Aorta (tissue), 5 donors: Measurements from ENCODE around the gene SRPK2. TPM values are rescaled to one million over a fixed set of nuclear protein-coding genes. Genes with fewer than 3 reads are reported as not detected.
A peak's percentile ranks its signal among the peaks of the same experiment; 100 is the strongest.

ENCODE experiments used
- ATAC-seq: fragments of 200-7000 bp; cut with Tn5 transposase; one replicate; pipeline ENCODE4 v1.9.1; 2022; ENCODE audit warnings: moderate library complexity; ENCODE audit not compliant: low FRiP score
- DNase-seq, 2 donors: peaks; one replicate each; pipeline ENCODE4 v3.0.0-alpha.2; 2020
- H3K27ac ChIP-seq, 2 donors: one replicate each; pipeline ENCODE4 v1.5.1; 2013; ENCODE audit warnings: low read length in 2 of 2, mild to moderate bottlenecking in 2 of 2, moderate library complexity in 2 of 2, control low read depth in 1 of 2, inconsistent platforms in 1 of 2, low read depth in 1 of 2
- H3K27me3 ChIP-seq, 2 donors: one replicate each; pipeline ENCODE4 v1.6.1; 2013; ENCODE audit warnings: control low read depth in 1 of 2, low read length in 1 of 2, mild to moderate bottlenecking in 1 of 2, moderate library complexity in 1 of 2; ENCODE audit not compliant: insufficient read depth in 2 of 2, control insufficient read depth in 1 of 2
- H3K36me3 ChIP-seq, 2 donors: one replicate each; pipeline ENCODE4 v1.6.1; 2013; ENCODE audit warnings: control low read depth in 1 of 2, low read length in 1 of 2, mild to moderate bottlenecking in 1 of 2; ENCODE audit not compliant: insufficient read depth in 2 of 2, control insufficient read depth in 1 of 2
- H3K4me1 ChIP-seq, 2 donors: one replicate each; pipeline ENCODE4 v1.6.1; 2013; ENCODE audit warnings: low read length in 2 of 2, control low read depth in 1 of 2, mild to moderate bottlenecking in 1 of 2, moderate library complexity in 1 of 2; ENCODE audit not compliant: insufficient read depth in 2 of 2, control insufficient read depth in 1 of 2
- H3K4me3 ChIP-seq, 2 donors: one replicate each; pipeline ENCODE4 v1.5.1; 2013; ENCODE audit warnings: low read length in 2 of 2, control low read depth in 1 of 2, mild to moderate bottlenecking in 1 of 2
- H3K9me3 ChIP-seq: one replicate; pipeline ENCODE4 v1.6.1; 2013; ENCODE audit warnings: mild to moderate bottlenecking, low read length; ENCODE audit not compliant: control insufficient read depth
- WGBS, 2 donors: extraction: QIAGEN DNeasy Blood & Tissue Kit; methylation state at CpG; one replicate each; pipeline ENCODE4 v1.1.7; 2013; 5-methylcytosine and 5-hydroxymethylcytosine counted together
- intact Hi-C, 2 donors: fragments of 100-400 bp; cut with DNase I; formaldehyde crosslinking; loops; one replicate each; pipeline versions ENCODE4 v1.14.2 to v1.15.0; 2022
- polyA plus RNA-seq, 2 donors: library from polyadenylated mRNA; stranded (reverse); fragments of 200-250 nt; gene quantifications; one replicate each; pipeline ENCODE4 v1.2.3, GENCODE V29; 2013
- total RNA-seq, 2 donors: library from RNA; stranded (reverse); fragmentation: NEBNext Ultra II Directional; extraction: Animal tissue kit (Norgen Biotek cat#: 25700); gene quantifications; one replicate each; pipeline ENCODE4 v1.2.1, GENCODE V29; 2021
- donor health status: healthy with polysubstance abuse.
- donor health status: Bipolar disorder and iron deficiency.
- donor health status: DM: no; HTN: no; CAD: no.
- donor health status: DM: no; HTN: no; CAD: no.
- donor health status: DM: yes; HTN: yes; CAD: no.

The SRPK2 gene
- total and polyA plus RNA-seq, 4 donors = 11.5 to 49.7 (median 28.7) TPM

- H3K4me1 ChIP-seq = peaks cover 0 to 2% of the 10 kb centered on the region in 2 donors
- peaks cover 7% of the 10 kb centered on the region in 2 donors for H3K36me3 ChIP-seq
- ATAC-seq (no peak), DNase-seq (no peak)
- H3K4me3 ChIP-seq = no peak overlapping the region
- H3K27me3 ChIP-seq = no peaks in the 10 kb centered on the region
- H3K27ac ChIP-seq = peak overlapping the region in 1 of 2 donors; percentile 67
- intact Hi-C loops = no loop called here
- WGBS, 2 donors = 2 to 6% methylated on average over 2 of the region's 2 CpGs
- no peaks in the 10 kb centered on the region for H3K9me3 ChIP-seq
Measured at GRCh38 chr7:105105579-105105978, 283.1 kb downstream of the SRPK2 start.

- intact Hi-C loops = loop anchor here in 1 of 2 donors (5.0 kb wide), 1 partner anchor 120 kb away; no protein-coding TSS in a partner anchor
- DNase-seq = no peak
- Histone ChIP-seq H3K4me1 (peaks cover 0 to 2% of the 10 kb centered on the region in 2 donors), H3K36me3 (peaks cover 3 to 5% of the 10 kb centered on the region in 2 donors), H3K27ac (no peak overlapping the region), H3K27me3 (no peaks in the 10 kb centered on the region), H3K4me3 (no peak overlapping the region), H3K9me3 (no peaks in the 10 kb centered on the region)
- 33 to 43% methylated on average over 4 of the region's 4 CpGs for WGBS, 2 donors
- ATAC-seq = no peak
Measured at GRCh38 chr7:105102557-105103352, 286.0 kb downstream of the SRPK2 start.

GRCh38 chr7:105101864-105102263 is 286.9 kb downstream of the SRPK2 start:
- WGBS, 2 donors = 2 to 6% methylated on average over 4 of the region's 4 CpGs
- Histone ChIP-seq H3K4me1 (peaks cover 0 to 2% of the 10 kb centered on the region in 2 donors), H3K27ac (no peak overlapping the region), H3K4me3 (no peak overlapping the region), H3K27me3 (no peaks in the 10 kb centered on the region), H3K9me3 (no peaks in the 10 kb centered on the region), H3K36me3 (peaks cover 0 to 5% of the 10 kb centered on the region in 2 donors)
- intact Hi-C loops = loop anchor here in 1 of 2 donors (5.0 kb wide), 1 partner anchor 120 kb away; no protein-coding TSS in a partner anchor
- DNase-seq (no peak), ATAC-seq (no peak)

DNA sequence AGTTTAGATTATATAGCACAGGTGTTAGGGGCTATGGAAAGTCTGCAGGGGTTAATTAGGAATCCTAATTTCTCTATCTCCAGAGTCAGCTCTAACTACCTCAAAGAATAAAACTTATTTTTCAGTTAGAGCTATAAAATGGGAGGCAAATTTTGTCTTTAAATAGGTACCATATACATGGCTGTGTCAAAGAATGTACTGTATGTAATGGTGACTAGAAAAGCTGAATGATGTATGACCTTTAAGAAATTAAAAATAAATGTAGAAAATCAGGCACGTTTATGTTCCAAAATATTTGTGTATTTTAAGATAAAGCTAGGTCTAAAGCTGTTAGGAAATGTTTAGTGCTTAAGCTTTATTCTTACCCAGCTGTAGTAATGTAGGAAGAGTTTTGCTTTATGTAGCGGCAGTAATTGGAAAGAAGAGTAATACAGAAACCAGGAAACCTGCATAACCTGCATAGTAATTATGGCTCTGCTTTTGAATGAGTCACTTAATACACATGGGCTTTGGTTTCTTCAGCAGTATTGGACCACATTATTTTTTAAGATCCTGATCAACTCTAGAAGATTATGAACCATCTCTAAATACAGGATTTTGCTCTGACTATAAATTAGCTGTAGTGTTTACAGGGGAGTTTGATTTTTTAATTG is 289.7 kb downstream of the SRPK2 start:
- ATAC-seq (no peak), DNase-seq (no peak)
- H3K36me3 ChIP-seq = no peaks in the 10 kb centered on the region
- no peak overlapping the region for H3K27ac ChIP-seq
- 37 to 43% methylated on average over 2 of the region's 2 CpGs for WGBS, 2 donors
- H3K4me1 ChIP-seq = no peaks in the 10 kb centered on the region
- no peaks in the 10 kb centered on the region for H3K9me3 ChIP-seq
- intact Hi-C loops = no loop called here
- H3K4me3 ChIP-seq = no peak overlapping the region
- no peaks in the 10 kb centered on the region for H3K27me3 ChIP-seq

- WGBS, 2 donors = 53 to 58% methylated on average over 7 of the region's 7 CpGs
- Histone ChIP-seq H3K27ac (no peak overlapping the region), H3K4me3 (no peak overlapping the region), H3K9me3 (no peaks in the 10 kb centered on the region), H3K4me1 (no peaks in the 10 kb centered on the region), H3K27me3 (no peaks in the 10 kb centered on the region), H3K36me3 (peaks cover 0 to 2% of the 10 kb centered on the region in 2 donors)
- ATAC-seq (no peak), DNase-seq (no peak)
- intact Hi-C loops = no loop called here
Measured at GRCh38 chr7:105097619-105098018, 291.1 kb downstream of the SRPK2 start.

- H3K4me1 ChIP-seq = no peaks in the 10 kb centered on the region
- no peaks in the 10 kb centered on the region for H3K9me3 ChIP-seq
- 93 to 94% methylated on average over 3 of the region's 3 CpGs for WGBS, 2 donors
- H3K36me3 ChIP-seq = peaks cover 0 to 2% of the 10 kb centered on the region in 2 donors
- no peak overlapping the region for H3K4me3 ChIP-seq
- intact Hi-C loops = no loop called here
- no peak overlapping the region for H3K27ac ChIP-seq
- DNase-seq (no peak), ATAC-seq (no peak)
- no peaks in the 10 kb centered on the region for H3K27me3 ChIP-seq
Measured at GRCh38 chr7:105096306-105096705, 292.4 kb downstream of the SRPK2 start.

DNA sequence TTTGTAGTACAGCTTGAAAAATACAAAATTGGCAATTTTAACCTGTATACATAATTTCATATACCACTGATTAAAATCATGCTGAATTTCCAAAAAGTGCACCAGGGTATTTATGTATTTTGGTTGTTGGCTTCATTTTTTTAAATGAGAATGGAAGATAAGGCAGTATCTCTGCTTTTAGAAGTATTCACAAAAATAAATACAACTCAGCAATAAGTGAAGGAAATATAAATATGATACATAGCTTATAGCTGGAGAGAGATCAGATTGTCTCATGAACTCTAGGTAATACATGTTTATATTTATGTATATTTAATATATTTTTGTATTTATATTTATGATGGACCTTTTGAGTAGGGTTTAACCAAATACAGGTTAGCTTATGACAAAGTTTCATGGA is 293.8 kb downstream of the SRPK2 start:
- Histone ChIP-seq H3K4me1 (no peaks in the 10 kb centered on the region), H3K27ac (no peak overlapping the region), H3K4me3 (no peak overlapping the region), H3K36me3 (peaks cover 0 to 2% of the 10 kb centered on the region in 2 donors), H3K27me3 (no peaks in the 10 kb centered on the region), H3K9me3 (no peaks in the 10 kb centered on the region)
- intact Hi-C loops = no loop called here
- no peak for DNase-seq
- ATAC-seq = no peak

GRCh38 chr7:105088456-105088855 is 300.3 kb downstream of the SRPK2 start:
- DNase-seq = no peak
- 83 to 84% methylated on average over 2 of the region's 2 CpGs for WGBS, 2 donors
- no peaks in the 10 kb centered on the region for H3K4me1 ChIP-seq
- intact Hi-C loops = no loop called here
- ATAC-seq = no peak
- no peak overlapping the region for H3K4me3 ChIP-seq
- H3K27ac ChIP-seq = no peak overlapping the region
- peaks cover 0 to 2% of the 10 kb centered on the region in 2 donors for H3K36me3 ChIP-seq
- H3K9me3 ChIP-seq = no peaks in the 10 kb centered on the region
- no peaks in the 10 kb centered on the region for H3K27me3 ChIP-seq

GRCh38 chr7:105087981-105088380 is 300.7 kb downstream of the SRPK2 start:
- ATAC-seq (no peak), DNase-seq (no peak)
- 88% methylated on average over 6 of the region's 6 CpGs for WGBS, 2 donors
- H3K4me1 ChIP-seq = no peaks in the 10 kb centered on the region
- no peak overlapping the region for H3K27ac ChIP-seq
- intact Hi-C loops = no loop called here
- no peaks in the 10 kb centered on the region for H3K9me3 ChIP-seq
- H3K36me3 ChIP-seq = peaks cover 0 to 4% of the 10 kb centered on the region in 2 donors
- no peak overlapping the region for H3K4me3 ChIP-seq
- H3K27me3 ChIP-seq = no peaks in the 10 kb centered on the region
